Right ventricle myocardium superior (tissue), 1 donor: ENCODE measurements around the gene BCR. TPM values are rescaled to one million over a fixed set of nuclear protein-coding genes. Genes with fewer than 3 reads are reported as not detected.

Source experiments
- ATAC-seq: fragments of 200-7000 bp; cut with Tn5 transposase; one replicate; pipeline ENCODE4 v1.9.1; 2020; ENCODE audit warnings: mild to moderate bottlenecking; ENCODE audit not compliant: poor library complexity
- DNase-seq: peaks from one replicate; pipeline ENCODE4 v3.0.0-alpha.2; 2020
- intact Hi-C: fragments of 100-400 bp; cut with DNase I; formaldehyde crosslinking; loops from one replicate; pipeline ENCODE4 v1.11.2; 2022
- total RNA-seq: library from RNA; stranded (reverse); fragmentation: NEBNext Ultra II Directional; extraction: Animal tissue kit (Norgen Biotek cat#: 25700); gene quantifications from one replicate; pipeline ENCODE4 v1.2.1, GENCODE V29; 2021
- donor health status: DM: no; HTN: yes; CAD: no; lungs with severe emphysema.

Gene BCR
- total RNA-seq, 1 donor from 2014 or later, result 28.2 TPM

DNA sequence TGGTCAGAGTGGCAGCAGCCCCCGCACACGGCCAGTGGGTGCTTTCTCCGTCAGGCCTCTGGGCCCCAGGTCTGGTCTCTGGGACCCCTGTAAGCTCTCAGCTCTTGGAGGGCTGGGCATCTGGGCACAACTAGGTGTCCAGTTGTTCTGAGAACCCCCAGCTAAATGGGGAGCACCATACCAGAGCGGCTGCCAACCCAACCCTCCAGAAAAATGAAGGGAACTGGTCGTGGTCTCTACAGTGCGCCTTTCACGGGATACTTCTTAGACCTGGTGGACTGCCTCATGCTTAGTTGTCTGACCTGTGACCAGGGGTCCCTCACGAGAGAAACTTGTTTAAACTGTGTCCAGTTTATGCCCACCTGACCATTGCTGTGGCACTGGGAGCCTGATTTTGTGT lies 104.9 kb downstream of the BCR start:
- intact Hi-C loops, result loop anchor here (10.0 kb wide), 1 partner anchor 330 kb away; no protein-coding TSS in a partner anchor
- ATAC-seq, result no peak

DNA sequence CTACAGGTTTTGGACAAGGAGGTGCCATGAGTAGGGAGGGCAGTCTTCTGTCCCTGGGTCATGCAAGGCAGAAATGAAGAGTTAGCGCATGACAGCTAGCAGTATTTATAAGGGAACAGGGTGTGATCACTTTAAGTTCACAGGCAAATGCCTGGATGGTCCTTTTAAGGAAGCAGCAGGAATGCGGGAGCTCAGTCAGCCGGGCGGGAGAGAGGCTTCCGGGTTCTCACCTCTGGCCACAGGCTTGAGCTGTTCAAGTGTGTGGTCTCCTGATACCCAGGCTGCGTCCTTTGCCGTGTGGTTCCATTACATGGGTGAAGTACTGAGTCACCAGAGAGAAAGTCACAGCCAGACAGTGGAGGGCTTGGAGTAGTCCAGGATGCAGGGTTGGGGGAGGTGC lies 105.4 kb downstream of the BCR start:
- ATAC-seq (no peak), DNase-seq (peak; percentile 22)
- intact Hi-C loops, result loop anchor here (10.0 kb wide), 1 partner anchor 331 kb away; no protein-coding TSS in a partner anchor

More for the DNA sequence above, 104.9 kb downstream of the BCR start:
- peak; percentile 24 for DNase-seq

GRCh38 chr22:23286296-23286695 lies 106.0 kb downstream of the BCR start:
- DNase-seq (peak; percentile 17), ATAC-seq (no peak)
- intact Hi-C loops, result loop anchor here (10.0 kb wide), 1 partner anchor 331 kb away; no protein-coding TSS in a partner anchor

DNA sequence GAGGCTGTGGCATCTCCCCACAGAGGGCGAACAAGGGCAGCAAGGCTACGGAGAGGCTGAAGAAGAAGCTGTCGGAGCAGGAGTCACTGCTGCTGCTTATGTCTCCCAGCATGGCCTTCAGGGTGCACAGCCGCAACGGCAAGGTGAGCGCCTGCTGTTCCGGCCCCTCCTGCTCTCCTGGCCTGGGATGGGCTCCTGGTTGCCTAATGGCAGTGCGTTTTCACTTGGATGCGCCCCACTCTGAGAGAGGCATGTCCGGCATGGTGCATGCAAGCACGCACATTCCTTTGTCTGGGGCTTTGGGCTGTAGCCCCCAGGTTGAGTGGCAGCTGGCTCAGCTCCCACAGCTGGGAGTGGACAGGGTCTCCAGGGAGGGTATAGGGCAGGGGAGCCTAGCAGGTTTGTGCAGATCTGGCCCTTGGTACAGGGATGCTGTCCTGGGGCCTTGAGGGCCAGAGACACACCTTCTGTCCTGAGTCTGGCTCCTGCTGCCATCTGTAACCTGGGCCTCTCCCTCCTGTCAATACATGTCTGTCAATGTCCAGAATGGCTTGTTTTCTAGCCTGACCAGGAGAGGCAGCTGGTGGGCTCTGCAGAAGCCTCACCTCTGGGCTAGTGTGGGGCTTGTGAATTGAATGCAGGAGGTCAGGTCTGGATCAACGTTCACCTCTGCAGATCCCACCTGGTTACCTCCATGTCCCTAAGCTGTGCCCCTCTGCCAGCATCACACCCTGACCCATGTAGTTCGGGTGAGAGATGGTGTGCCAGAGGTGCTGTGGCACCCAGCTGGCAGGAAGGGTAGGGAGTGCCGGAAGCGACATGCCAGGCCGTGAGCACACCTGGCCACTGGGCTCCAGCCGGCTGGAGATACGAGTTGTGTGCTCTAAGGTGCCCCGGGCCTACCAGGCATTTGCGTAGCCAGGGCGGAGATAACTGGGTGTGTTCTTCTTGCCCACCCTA lies 107.1 kb downstream of the BCR start:
- DNase-seq, result peak; percentile 27
- intact Hi-C loops, result loop anchor here (10.0 kb wide), 1 partner anchor 333 kb away; no protein-coding TSS in a partner anchor
- ATAC-seq, result no peak

DNA sequence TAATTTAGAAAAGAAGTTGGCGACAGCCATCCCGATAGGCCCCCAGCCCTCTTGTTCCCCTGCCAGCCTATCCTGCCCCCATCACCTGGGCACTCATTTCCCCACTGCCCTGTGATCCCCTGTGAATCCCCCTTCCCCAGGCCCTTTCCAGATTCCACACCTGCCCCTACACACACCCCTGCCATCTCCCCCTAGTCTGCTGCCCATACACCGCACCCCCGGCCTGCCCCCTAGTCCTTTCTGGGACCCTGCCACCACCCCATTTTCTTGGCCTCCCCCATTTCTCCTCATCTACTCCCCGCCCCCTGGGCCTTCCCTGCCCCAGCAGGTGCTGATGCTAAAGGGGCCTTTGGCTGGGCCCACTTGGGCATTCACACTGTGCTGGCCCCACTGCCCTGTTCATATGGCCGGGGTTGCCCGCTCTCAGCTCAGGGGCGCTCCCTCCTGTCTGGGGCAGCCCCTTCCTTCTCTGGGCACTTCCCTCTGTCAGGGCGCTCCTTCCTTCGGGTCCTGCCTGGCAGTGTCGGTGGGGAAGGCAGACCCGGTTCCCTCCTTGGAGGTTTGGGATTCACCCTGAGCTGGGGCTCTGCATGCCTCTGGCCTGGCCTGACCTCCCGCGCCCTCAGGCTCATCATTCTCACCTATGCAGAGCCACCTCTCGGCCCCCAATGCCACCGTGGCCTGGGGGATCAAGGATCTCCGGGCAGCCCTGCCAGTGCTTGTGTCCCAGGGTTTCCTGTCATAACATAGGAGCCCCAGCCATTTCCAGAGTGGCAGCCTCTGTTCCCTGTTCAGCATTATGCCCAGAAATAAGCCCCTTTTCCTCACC lies 108.2 kb downstream of the BCR start:
- DNase-seq (no peak), ATAC-seq (no peak)
- intact Hi-C loops, result loop anchor here (10.0 kb wide), 1 partner anchor 334 kb away; no protein-coding TSS in a partner anchor

- ATAC-seq (no peak), DNase-seq (no peak)
- intact Hi-C loops, result loop anchor here (10.0 kb wide), 1 partner anchor 334 kb away; no protein-coding TSS in a partner anchor
Measured at GRCh38 chr22:23289130-23289503, 108.8 kb downstream of the BCR start.

GRCh38 chr22:23289851-23290724 lies 109.8 kb downstream of the BCR start:
- intact Hi-C loops, result loop anchor here (10.0 kb wide), 1 partner anchor 335 kb away; no protein-coding TSS in a partner anchor
- ATAC-seq, result peak; percentile 68
- DNase-seq, result peak; percentile 59

- ATAC-seq (no peak), DNase-seq (no peak)
- intact Hi-C loops, result no loop called here
Measured at GRCh38 chr22:23291806-23292452, 111.6 kb downstream of the BCR start.

GRCh38 chr22:23292453-23293350 lies 112.4 kb downstream of the BCR start:
- no peak for ATAC-seq
- intact Hi-C loops, result no loop called here

GRCh38 chr22:23293720-23294119 lies 113.4 kb downstream of the BCR start:
- no peak for ATAC-seq
- no peak for DNase-seq
- intact Hi-C loops, result no loop called here

More at GRCh38 chr22:23292453-23293350, 112.4 kb downstream of the BCR start:
- DNase-seq, result no peak

DNA sequence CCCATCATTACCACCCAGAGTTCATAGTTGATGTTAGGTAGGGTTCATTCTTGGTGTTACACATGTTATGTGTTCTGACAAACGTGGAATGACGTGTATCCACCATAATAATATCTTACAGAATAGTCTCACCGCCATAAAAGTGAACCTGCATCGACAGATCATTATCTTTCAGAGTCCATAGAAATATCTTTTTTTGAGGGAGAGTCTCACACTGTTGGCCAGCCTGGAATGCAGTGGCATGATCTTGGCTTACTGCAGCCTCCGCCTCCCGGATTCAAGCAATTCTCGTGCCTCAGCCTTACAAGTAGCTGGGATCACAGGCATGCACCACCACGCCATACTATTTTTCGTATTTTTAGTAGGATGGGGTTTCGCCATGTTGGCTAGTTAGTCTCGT lies 113.9 kb downstream of the BCR start:
- intact Hi-C loops, result no loop called here
- DNase-seq, result peak; percentile 10
- ATAC-seq, result no peak

GRCh38 chr22:23300476-23300875 lies 120.2 kb downstream of the BCR start:
- DNase-seq (peak; percentile 6), ATAC-seq (no peak)
- intact Hi-C loops, result no loop called here

DNA sequence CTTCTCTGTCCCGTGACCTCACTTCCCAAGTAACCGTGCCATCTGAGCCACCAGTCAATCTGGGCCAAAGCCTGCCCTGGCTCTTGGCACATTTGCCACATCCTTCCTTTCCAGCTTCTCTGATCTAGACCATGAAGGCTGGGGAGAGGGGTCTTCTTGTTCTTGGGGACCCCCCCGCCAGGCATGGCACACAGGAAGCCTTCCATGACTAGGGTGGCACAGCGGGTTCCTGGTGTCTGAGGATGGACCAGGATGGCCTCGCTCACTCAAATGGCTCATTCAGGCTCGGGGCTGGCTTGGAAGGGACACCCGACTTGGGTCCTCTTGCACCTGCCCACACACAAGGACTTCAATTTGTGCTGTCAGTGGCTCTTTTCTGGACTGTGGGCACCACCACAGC lies 121.3 kb downstream of the BCR start:
- ATAC-seq (no peak), DNase-seq (peak; percentile 15)
- intact Hi-C loops, result no loop called here

GRCh38 chr22:23302171-23303002 lies 122.1 kb downstream of the BCR start:
- ATAC-seq (no peak), DNase-seq (peak; percentile 13)
- intact Hi-C loops, result no loop called here

DNA sequence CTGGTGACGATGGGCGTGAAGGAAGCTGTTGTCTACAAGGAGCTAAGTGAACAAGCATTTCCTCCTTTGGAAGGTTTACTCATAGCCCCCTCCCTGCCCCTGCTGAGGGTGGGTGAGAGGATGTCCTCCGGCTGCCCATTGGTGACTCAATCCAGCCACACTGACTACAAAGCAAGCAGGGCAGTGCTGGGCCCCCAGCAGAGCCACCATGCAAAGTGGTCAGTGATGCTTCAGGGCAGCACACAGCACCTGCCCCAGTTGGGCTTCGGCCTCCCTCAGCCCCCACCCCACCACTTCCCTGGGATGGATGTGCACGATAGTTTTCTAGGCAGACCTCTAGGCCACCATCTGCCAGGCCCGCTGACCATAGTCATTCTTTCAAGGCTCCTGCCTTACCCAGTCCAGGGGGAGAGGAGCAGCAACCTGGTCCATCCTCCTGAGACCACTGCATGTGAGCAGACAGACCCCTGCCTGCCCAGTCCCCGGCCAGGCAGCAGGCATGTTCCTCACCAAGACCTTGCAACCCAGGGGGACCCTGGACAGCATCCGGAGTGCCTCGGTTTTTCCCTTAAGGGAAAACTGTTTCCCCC lies 125.1 kb downstream of the BCR start:
- ATAC-seq, result peak; percentile 20
- DNase-seq, result no peak
- intact Hi-C loops, result no loop called here
